ENCODE results near the gene INPP5D.

GRCh38 chr2:233185963-233186362 is 125.8 kb downstream of the INPP5D start:
- no peak for TF ChIP-seq POLR2A (IDR thresholded peaks at IDR 0.05; ENCODE audit: low read depth, low read length)
- TF ChIP-seq POLR2AphosphoS5 (IDR thresholded peaks at IDR 0.05; ENCODE audit: low read depth, low read length): no peak
- TF ChIP-seq TAF1 (IDR thresholded peaks at IDR 0.05; ENCODE audit: borderline replicate concordance, low read depth, low read length): no peak
